NCI-H748 (cell line): ENCODE measurements around the gene SOSTDC1.

Source experiments
- DNase-seq: peaks from one replicate; lab custom pipeline; 2025; ENCODE audit not compliant: unreplicated experiment; lab: John Stamatoyannopoulos, UW

SOSTDC1 gene

DNA sequence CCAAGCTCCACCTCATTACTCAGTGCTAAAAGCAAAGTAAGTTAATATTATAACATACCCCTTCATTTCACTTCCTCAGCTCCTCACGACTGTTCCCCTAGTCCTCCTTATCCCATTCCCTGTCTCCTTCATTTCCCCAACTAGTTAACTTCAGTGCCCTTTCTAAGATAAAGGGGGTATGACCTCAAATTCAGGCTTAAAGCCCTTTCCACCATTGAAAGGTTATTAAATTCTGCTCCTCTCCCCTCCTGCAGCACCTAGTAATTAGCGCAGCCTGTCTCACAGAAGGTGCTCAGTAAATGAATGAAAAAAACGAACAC lies 45.2 kb downstream of the SOSTDC1 start:
- DNase-seq, result no peak

DNA sequence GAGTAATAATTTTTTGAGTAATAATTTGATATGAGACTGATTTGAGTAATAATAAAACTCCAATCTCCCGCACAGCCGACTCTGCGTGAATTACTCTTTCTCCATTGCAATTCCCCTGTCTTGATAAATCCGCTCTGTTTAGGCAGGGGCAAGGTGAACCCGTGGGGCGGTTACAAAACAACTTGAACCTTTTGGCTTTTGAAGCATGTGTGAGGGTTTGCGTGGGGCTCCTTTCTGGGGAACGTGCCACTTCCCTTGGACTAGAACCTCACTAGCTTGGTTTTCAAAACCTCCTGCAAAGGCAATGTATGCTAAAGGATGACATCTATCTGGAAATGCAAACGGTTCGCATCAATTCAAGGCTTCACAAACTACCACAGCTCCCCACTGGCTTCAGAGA lies 45.7 kb downstream of the SOSTDC1 start:
- no peak for DNase-seq

DNA sequence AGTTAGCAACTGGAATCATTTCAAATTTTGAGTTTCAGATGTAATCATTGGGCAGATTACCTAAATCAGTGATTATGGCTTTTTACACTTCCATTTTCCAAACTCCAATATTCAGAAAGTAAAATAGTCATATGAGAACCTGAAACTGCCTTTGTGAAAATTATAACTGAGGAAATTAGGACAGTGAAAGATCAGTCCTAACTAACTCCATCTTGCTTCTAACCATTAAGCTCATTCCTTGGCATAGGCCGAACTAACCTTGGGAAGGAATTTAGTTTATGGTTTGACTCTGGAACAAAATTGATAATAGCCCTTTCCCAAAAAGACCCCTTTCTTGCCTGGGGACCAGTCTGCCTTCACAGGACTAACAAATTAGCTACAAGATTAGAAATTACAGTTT lies 46.4 kb downstream of the SOSTDC1 start:
- DNase-seq, result no peak

DNA sequence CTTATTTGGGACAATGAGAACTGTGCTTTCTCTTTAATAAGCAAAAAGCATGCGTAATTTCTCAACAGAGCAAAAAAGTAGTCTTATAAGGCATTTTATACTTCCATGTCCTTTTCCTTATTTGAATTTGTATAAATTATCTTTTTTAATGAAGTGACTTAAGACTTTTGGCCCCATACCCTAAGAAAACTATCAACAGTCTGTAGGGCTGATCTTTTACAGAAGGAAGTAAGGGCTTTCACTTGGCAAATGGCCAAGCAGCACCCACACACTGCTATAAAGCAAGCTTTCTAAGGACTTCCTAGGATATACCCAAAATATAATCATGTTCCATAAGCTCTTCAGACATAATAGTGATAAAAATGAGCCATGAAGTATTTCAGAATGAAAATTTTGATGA lies 47.6 kb downstream of the SOSTDC1 start:
- DNase-seq, result no peak

DNA sequence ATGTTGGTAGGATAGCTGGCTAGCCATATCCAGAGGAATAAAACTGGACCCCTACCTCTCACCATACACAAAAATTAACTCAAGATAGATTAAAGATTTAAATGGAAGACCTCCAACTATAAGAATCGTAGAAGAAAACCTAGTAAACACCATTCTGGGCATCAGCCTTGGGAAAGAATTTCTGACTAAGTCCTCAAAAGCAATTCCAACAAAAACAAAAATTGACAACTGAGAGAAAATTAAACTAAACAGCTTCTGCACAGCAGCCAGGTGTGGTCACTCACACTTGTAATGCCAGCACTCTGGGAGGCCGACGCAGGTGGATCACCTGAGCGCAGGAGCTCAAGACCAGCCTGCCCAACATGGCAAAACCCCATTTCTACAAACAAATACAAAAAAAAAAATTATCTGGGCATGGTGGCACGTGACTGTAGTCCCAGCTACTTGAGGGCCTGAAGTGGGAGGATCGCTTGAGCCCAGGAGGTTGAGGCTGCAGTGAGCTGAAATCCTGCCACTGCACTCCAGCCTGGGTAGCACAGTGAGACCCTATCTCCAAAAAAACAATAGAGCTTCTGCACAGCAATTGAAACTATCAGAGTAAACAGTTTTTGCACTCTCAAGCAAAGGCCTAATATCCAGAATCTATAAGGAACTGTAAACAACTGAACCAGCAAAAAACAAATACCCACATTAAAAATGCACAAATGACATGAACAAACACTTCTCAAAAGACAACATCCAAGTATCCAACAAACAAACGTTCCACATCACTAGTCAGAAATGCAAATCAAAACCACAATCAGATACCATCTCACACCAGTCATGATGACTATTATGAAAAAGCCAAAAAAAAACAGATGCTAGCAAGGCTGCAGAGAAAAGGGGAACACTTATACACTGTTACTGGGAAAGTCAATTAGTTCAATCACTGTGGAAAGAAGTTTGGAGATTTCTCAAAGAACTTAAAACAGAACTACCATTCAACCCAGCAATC lies 49.0 kb downstream of the SOSTDC1 start:
- no peak for DNase-seq

DNA sequence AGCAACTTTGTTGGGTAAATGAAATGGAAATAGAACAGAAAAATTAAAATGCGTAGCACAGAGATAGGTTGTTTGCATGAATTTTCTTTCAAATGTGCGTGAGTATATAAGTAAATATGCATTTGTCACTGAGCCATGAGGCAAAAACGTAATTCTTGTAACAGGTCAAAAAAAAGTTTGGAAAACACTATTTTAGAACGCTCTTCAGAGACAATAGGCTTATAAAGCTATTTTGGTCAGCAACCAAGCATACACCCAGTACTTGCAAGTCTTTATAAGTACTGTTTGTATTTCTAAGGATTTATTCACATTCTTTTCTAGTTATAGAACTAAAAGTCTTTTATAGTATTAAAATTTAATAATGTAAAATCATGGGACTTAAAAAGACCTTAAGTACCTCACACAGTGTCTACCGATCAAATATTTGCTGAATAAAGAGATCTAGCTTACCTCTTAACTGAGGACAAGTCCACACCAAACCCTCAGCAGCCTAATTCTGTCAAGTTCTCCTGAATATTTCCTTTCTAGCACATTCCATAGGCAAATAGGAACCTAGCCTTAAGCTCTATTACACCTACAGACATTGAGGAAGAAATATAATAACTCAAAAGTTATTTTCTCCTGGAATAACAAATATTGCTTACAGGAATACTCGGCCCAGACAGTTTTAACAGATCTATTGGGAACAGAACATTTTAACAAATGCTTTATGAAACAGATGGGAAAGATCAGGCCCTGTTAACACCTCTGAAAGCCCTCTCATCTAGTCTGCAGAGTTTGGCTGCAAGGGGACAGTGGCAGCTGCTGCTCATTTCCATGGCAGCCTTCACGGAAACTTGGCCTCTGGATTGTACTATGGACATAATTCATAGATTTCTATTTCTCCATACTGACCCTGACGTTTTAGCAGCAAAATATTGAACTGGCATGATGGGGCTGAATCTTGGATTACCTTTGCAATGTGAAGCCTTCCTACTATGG lies 53.0 kb downstream of the SOSTDC1 start:
- DNase-seq, result no peak
